DMS79 treated with DMSO at 0.1 percent for 48 hours (cell line): ENCODE data around the gene RPL35A.
"Not testable (repeated sequence)": the region's sequence is repeated elsewhere in the genome, so short reads cannot be mapped to it uniquely, and the experiment has no call there.

ENCODE experiments used
- DNase-seq: peaks from one replicate; lab custom pipeline; 2025; lab: John Stamatoyannopoulos, UW

The RPL35A gene

DNA sequence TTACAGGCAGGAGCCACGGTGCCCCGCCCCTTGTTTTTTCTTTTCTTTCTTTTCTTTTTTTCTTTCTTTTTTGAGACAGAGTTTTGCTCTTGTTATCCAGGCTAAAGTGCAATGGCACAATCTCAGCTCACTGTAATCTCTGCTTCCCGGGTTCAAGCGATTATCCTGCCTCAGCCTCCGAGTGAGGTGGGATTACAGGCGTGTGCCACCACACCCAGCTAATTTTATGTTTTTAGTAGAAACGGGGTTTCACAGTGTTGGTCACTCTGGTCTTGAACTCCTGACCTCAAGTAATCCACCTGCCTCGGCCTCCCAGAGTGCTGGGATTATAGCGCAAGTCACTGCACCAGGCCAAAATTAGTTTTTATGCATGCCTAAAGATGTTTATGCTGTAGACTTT lies 2.5 kb downstream of the RPL35A start:
- no peak for DNase-seq

- DNase-seq: no peak
Measured at GRCh38 chr3:197953325-197953724, 3.3 kb downstream of the RPL35A start.

GRCh38 chr3:197953881-197954280 lies 3.9 kb downstream of the RPL35A start:
- DNase-seq: no peak

- no peak for DNase-seq
Measured at GRCh38 chr3:197955892-197956477, 6.0 kb downstream of the RPL35A start.

- DNase-seq: no peak
Measured at GRCh38 chr3:197956626-197956988, 6.6 kb downstream of the RPL35A start.

GRCh38 chr3:197957790-197958133 lies 7.8 kb downstream of the RPL35A start:
- DNase-seq: no peak

DNA sequence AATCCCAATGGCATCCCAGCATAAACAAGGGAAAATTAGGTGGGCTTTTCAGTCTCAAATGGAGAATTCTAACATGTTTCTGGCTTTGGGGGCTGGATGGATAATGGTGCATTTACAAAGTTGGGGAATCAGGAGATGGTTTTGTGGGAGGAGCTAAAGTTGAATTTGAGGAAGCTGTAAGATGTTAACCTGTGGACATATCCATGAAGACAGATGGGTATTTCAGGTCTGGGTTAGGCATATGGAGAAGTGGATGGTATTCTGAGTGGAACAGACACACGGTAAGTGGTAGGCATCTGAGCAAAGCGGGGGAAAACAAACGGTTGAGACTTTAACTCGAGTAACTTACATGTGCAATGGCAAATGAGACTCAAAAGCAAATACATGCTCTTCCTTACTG lies 8.4 kb downstream of the RPL35A start:
- no peak for DNase-seq

- not testable (repeated sequence) for DNase-seq
Measured at GRCh38 chr3:197958848-197959247, 8.9 kb downstream of the RPL35A start.

GRCh38 chr3:197959500-197959890 lies 9.5 kb downstream of the RPL35A start:
- DNase-seq: no peak

DNA sequence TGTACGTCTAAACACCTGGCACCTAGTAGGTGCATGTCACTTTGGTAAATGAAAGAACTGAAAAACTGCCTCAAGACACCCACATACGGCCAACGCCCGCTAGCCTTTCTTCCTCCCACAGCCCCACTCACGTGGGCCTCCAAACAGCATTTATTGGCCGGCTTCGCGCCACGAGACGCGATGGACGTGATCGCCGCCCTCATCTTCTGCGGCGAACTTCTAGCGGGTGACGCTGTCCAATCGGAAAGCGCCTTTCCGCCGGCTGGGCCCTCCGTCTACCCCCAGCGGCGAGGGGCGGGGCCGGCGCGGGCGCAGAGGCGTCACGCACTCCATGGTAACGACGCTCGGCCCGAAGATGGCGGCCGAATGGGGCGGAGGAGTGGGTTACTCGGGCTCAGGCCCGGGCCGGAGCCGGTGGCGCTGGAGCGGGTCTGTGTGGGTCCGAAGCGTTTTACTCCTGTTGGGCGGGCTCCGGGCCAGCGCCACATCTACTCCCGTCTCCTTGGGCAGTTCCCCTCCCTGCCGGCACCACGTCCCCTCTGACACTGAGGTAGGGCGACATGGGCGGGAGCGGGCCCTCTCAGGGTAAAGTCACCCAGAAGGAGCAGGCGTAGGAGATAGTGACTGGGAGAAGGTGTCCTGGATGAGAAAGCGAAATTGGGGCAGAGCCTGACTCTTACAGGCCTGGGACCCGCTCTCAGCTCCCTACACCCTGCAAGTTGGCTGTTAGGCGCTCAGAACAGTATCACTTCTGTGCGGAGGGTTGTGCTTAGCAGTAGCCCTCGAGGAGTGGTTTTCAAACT lies 10.1 kb downstream of the RPL35A start, which contains the start of gene LMLN:
Gene LMLN (plus strand): TSS at position 327 of the 803 bp plus-strand sequence. CDS start 29 bp downstream, at position 356.
- peak; percentile 97 for DNase-seq

DNA sequence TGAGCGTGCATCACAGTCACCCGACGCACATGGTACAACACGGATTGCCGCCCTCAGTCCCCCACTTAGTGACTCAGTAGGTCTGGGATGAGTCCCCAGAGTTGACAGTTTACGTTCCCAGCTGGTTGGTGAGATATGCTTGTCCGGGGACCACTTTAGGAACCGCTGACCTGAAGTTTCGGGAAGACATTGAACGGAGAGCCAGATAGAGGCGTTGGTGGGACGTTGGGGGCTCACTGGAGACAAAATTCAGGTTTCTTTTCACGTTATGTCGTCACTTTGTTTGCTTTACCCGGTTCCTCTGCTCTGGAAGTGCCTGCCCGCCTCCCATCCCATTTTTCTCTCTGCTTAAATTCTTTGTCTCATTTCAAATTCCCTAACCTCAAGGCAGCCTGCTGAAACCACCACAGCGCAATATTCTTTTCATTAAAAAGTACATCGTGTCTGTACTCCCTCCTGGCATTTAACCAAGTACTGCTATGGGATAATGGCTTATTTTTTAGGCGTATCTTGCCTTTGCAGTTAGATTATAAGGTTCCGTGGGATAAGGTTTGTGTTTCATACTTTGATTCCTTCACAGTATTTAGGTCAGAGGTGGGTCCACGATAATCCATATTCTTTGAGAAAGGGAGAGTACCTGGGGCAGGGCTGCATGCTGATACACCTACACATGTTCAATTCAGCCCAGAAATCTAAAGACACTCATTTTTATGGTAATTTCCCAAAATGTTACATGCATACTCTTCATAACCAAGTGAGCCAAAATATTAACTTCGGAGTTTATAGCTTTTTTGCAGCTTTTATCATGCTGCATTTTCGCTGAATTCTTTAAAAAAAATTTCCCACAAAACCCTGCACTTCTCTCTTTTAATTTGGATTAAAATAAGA lies 10.9 kb downstream of the RPL35A start:
- DNase-seq: no peak

DNA sequence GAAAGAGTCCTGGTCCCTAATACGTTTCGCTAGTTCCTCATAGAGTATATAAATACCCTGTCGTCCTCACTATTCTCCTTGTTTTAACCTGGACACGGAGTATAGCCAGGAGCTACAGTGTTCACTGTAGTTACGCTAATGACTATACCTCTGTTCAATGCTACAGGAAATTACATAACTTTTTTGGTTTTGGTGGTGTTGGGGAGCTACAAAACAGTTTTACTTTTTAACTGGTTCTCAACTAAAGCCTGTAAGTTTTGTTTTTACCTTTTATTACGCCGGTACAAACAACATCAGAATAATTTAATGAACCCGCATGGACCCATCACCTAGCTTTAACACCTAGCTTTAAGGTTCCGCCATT lies 11.6 kb downstream of the RPL35A start:
- no peak for DNase-seq

GRCh38 chr3:197963019-197963637 lies 13.1 kb downstream of the RPL35A start:
- no peak for DNase-seq

DNA sequence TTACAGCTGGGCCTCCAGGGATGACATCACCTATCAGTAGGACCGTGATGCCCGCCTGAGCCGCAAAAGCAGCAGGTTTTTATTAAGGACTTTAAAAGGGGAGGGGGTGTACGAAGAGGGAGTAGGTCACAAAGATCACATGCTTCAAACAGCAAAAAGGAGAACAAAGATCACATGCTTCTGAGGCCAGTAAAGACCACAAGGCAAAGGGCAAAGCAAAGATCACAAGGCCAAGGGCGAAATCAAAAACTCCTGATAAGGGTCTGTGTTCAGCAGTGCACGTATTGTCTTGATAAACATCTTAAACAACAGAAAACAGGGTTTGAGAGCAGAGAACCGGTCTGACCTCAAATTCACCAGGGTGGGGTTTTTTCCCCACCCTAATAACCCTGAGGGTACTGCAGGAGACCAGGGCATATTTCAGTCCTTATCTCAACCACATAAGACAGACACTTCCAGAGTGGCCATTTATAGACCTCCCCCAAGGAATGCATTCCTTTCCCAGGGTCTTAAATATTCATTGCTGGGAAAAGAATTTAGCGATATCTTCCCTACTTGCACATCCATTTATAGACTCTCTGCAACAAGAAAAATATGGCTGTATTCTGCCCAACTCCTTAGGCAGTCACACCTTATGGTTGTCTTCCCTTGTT lies 17.5 kb downstream of the RPL35A start:
- DNase-seq: not testable (repeated sequence)

- no peak for DNase-seq
Measured at GRCh38 chr3:197970588-197970987, 20.6 kb downstream of the RPL35A start.

DNA sequence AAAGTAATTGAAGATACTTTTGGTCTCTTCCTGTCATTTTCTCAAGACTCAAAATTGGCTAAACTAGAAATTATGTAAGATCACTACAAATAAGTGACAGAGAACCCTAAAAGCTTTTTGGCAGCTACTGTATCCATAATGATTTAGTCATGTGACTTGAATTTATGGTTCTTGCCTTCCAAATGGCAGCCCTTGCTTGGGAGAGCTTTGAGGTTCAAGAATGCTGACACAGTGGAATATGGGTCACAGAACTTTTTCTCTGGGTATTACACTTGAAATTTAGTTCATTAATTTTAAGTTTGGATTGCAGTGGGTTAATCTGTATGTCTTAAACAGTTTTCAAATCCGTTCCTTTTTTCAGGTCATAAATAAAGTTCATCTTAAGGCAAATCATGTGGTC lies 24.0 kb downstream of the RPL35A start:
- DNase-seq: no peak

DNA sequence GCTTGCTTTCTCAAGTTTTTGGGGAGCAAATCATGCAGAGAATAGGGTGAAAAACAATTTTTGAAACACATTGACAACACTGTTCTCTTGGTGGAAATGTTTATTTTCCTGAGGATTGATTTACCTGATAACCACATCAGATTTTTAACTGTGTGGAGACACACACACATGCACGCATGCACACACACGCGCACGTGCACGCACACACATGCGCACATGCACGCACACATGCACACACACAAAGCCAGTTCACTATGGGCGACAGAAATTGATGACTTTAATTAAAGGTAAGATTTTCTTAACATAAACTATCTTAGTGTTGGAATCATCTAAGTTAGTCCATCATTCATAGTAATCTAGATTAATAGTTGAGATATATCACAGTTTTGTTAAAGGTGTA lies 25.3 kb downstream of the RPL35A start:
- no peak for DNase-seq

DNA sequence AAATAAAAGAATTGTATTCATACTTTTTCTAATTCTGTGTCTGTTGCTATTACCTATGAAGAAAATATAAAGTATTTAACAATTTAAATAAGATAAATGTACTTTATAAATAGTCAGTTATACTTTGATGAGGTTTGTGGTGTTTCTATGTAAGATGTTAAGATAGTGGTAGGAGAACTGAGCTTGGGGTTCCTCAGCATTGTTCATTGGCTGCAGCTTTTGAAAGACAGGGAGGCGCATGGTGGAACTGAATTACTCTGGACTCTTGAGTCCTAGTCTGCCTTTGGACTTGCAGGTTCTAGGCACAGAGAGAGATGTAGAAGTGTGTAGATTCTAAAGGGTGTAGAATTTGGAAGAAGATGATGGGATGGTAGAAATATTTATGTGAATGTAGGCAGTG lies 33.1 kb downstream of the RPL35A start:
- DNase-seq: no peak

DNA sequence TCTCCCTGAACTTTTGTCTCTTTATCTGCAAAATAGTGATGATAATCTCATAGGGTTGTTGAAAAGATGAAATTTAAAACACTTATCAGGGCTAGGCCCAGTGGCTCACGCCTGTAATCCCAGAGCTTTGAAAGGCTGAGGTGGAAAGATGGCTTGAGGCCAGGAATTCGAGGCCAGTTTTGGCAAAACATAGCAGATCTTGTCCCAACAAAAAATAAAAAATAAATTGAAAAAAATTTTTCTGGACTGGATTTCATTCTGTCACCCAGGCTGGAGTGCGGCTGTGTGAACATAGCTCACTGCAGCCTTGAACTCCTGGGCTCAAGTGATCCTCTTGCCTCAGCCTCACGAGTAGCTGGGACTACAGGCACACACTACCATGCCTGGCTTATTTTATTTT lies 39.7 kb downstream of the RPL35A start:
- no peak for DNase-seq

DNA sequence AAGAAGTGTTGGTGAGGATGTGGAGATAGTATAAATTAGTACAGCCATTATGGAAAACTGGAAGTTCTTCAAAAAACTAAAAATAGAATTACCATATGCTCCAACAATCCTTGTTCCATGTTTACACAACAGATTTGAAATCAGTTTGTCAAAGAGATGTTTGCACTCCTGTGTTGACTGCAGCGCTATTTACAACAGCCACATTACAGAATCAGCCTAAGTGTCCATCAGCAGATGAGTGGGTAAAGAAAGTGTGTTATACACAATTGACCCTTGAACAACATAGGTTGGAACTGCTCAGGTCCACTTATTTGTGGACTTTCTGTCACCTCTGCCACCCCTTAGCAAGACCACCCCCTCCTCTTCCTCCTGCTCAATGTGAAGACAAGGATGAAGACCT lies 44.7 kb downstream of the RPL35A start:
- no peak for DNase-seq

DNA sequence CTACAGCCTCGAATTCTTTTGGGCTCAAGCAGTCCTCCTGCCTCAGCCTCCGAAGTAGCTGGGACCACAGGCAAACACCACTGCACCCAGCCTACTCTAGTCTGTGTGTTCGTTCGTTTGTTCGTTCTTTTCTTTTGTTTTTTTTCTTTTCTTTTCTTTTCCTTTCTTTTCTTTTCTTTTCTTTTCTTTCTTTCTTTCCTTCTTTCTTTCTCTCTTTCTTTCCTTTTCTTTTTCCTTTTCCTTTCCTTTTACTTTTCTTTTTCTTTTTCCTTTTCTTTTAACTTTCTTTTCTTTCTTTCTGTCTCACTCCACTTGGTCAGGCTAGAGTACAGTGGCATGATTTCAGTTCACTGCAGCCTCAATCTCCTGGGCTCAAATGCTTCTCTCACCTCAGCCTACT lies 46.9 kb downstream of the RPL35A start:
- no peak for DNase-seq

GRCh38 chr3:197997936-197998335 lies 47.9 kb downstream of the RPL35A start:
- DNase-seq: no peak
